Measurements from ENCODE around the gene PROSER3.

- TF ChIP-seq CTCF (IDR thresholded peaks at IDR 0.05) (no peak), POLR2A (IDR thresholded peaks at IDR 0.05) (no peak)
Observed at GRCh38 chr19:35785339-35785627, 27.3 kb downstream of the PROSER3 start.

Measured in body of pancreas (tissue), 4 donors.